OCI-LY7 (cell line): Measurements from ENCODE around the gene ARMC5. TPM values are rescaled to one million over a fixed set of nuclear protein-coding genes. Genes with fewer than 3 reads are reported as not detected.

ENCODE experiments used
- total RNA-seq, 2 experiments: library from RNA; depleted of rRNA in 1 of 2; stranded (reverse); fragments of >200 nt in 1 of 2; shearing (Covaris generic) in 1 of 2; gene quantifications; 2 replicates each; pipeline ENCODE4 v1.2.3, GENCODE V29; 2014 to 2022

Gene ARMC5
- total RNA-seq, 2 experiments from 2014 or later = 6.4 to 8.8 TPM

Other genes starting within 250 kb of the ARMC5 start
- 0.13 and 0.21 TPM in 2 replicates for gene TRIM72, start 245.4 kb upstream of the ARMC5 start, total RNA-seq (2014; rRNA removed; shearing (Covaris generic))
- gene TRIM72, start 245.4 kb upstream of the ARMC5 start, total RNA-seq (2022) = 0.46 and 1.1 TPM in 2 replicates
- gene PYDC1, start 242.4 kb upstream of the ARMC5 start, total RNA-seq (2014; rRNA removed; shearing (Covaris generic)) = not detected in 2 replicates
- gene PYDC1, start 242.4 kb upstream of the ARMC5 start, total RNA-seq (2022) = not detected in 2 replicates
- not detected in 2 replicates for gene ITGAM, start 199.5 kb upstream of the ARMC5 start, total RNA-seq (2014; rRNA removed; shearing (Covaris generic))
- 0.09 and 0.23 TPM in 2 replicates for gene ITGAM, start 199.5 kb upstream of the ARMC5 start, total RNA-seq (2022)
- not detected in 2 replicates for gene ITGAX, start 104.3 kb upstream of the ARMC5 start, total RNA-seq (2014; rRNA removed; shearing (Covaris generic))
- not detected in 2 replicates for gene ITGAX, start 104.3 kb upstream of the ARMC5 start, total RNA-seq (2022)
- not detected in 2 replicates for gene ITGAD, start 66.2 kb upstream of the ARMC5 start, total RNA-seq (2014; rRNA removed; shearing (Covaris generic))
- not detected in 2 replicates for gene ITGAD, start 66.2 kb upstream of the ARMC5 start, total RNA-seq (2022)
- gene COX6A2, start 31.1 kb upstream of the ARMC5 start, total RNA-seq (2014; rRNA removed; shearing (Covaris generic)) = not detected in 2 replicates
- not detected in 2 replicates for gene COX6A2, start 31.1 kb upstream of the ARMC5 start, total RNA-seq (2022)
- gene ZNF843, start 16.7 kb upstream of the ARMC5 start, total RNA-seq (2014; rRNA removed; shearing (Covaris generic)) = 0.03 and 0.19 TPM in 2 replicates
- 0.17 and 0.52 TPM in 2 replicates for gene ZNF843, start 16.7 kb upstream of the ARMC5 start, total RNA-seq (2022)
- gene TGFB1I1, start 12.7 kb downstream of the ARMC5 start, total RNA-seq (2014; rRNA removed; shearing (Covaris generic)) = 0.05 and 0.73 TPM in 2 replicates
- gene TGFB1I1, start 12.7 kb downstream of the ARMC5 start, total RNA-seq (2022) = 0.38 TPM in 1 of 2 replicates, not detected in the other
- not detected in 2 replicates for gene SLC5A2, start 23.6 kb downstream of the ARMC5 start, total RNA-seq (2014; rRNA removed; shearing (Covaris generic))
- not detected in 2 replicates for gene SLC5A2, start 23.6 kb downstream of the ARMC5 start, total RNA-seq (2022)
- 24.0 and 28.6 TPM in 2 replicates for gene RUSF1, start 48.9 kb downstream of the ARMC5 start, total RNA-seq (2014; rRNA removed; shearing (Covaris generic))
- 40.4 TPM in 2 replicates for gene RUSF1, start 48.9 kb downstream of the ARMC5 start, total RNA-seq (2022)
- gene AHSP, start 68.4 kb downstream of the ARMC5 start, total RNA-seq (2014; rRNA removed; shearing (Covaris generic)) = not detected in 2 replicates
- gene AHSP, start 68.4 kb downstream of the ARMC5 start, total RNA-seq (2022) = not detected in 2 replicates